Upper lobe of right lung (tissue), 1 donor: ENCODE data around the gene GSTM4. TPM values are rescaled to one million over a fixed set of nuclear protein-coding genes. Genes with fewer than 3 reads are reported as not detected.

ENCODE experiments used
- ATAC-seq: fragments of 200-7000 bp; cut with Tn5 transposase; one replicate; pipeline ENCODE4 v1.9.1; 2020; ENCODE audit warnings: mild to moderate bottlenecking, moderate library complexity
- DNase-seq: peaks from one replicate; pipeline ENCODE4 v3.0.0-alpha.2; 2020
- H3K27ac ChIP-seq: fragments of 200-600 bp; one replicate; pipeline ENCODE4 v1.8.0; 2022
- H3K27me3 ChIP-seq: fragments of 200-600 bp; one replicate; pipeline ENCODE4 v1.8.0; 2022; ENCODE audit warnings: mild to moderate bottlenecking
- H3K36me3 ChIP-seq: fragments of 200-600 bp; one replicate; pipeline ENCODE4 v1.8.0; 2022
- H3K4me1 ChIP-seq: fragments of 200-600 bp; one replicate; pipeline ENCODE4 v1.8.0; 2022
- H3K4me3 ChIP-seq: fragments of 200-600 bp; one replicate; pipeline ENCODE4 v1.8.0; 2022; ENCODE audit warnings: mild to moderate bottlenecking
- H3K9me3 ChIP-seq: fragments of 200-600 bp; one replicate; pipeline ENCODE4 v1.8.0; 2022
- intact Hi-C: fragments of 100-400 bp; cut with DNase I; formaldehyde crosslinking; loops from one replicate; pipeline ENCODE4 v1.11.0; 2022
- total RNA-seq: library from RNA; stranded (reverse); fragmentation: NEBNext Ultra II Directional; extraction: Animal tissue kit (Norgen Biotek cat#: 25700); gene quantifications from one replicate; pipeline ENCODE4 v1.2.1, GENCODE V29; 2021
- TF ChIP-seq, protein P1 (sequence below): fragments of 200-600 bp; IDR thresholded peaks from one replicate; pipeline ENCODE4 v1.8.0; 2022; ENCODE audit warnings: antibody characterized with exemption
- donor health status: DM: no; HTN: yes; CAD: no; lungs with severe emphysema.

GSTM4 gene
- total RNA-seq, 1 donor from 2014 or later = 17.2 TPM

DNA sequence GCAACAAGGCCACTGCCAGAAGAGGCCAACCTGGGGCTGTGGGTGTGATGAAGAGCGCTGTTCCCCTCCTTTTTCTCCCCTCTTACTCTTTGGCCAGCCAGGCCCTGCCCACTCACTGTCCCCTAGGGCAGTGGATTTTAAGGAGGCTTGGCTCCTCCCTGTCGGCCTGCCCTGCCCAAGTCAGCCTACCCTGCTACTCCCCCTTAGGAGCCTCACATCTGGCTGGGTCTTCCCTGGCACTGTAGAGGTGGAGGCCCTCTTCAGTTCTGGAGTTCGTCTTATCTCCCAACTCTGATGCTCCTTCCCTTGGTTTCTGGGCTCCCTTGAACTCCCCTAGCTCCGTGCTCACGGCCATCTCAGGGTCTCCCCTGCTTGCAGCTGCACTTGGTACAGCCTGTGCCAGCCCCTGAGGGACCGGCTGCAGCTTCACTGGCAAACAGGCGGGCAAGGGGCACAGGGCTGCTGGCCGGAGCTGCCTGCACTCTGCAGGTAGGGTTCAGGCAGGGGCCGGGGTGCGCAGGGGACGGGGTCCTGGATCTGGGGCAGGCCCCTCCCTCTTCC is 32.2 kb upstream of the GSTM4 start:
- H3K36me3 ChIP-seq = peaks cover 24% of the 10 kb centered on the region
- DNase-seq (no peak), ATAC-seq (no peak)
- no peaks in the 10 kb centered on the region for H3K9me3 ChIP-seq
- no peak overlapping the region for H3K27ac ChIP-seq
- peaks cover 40% of the 10 kb centered on the region for H3K4me1 ChIP-seq
- no peaks in the 10 kb centered on the region for H3K27me3 ChIP-seq
- H3K4me3 ChIP-seq = no peak overlapping the region
- TF ChIP-seq, protein P1, sequence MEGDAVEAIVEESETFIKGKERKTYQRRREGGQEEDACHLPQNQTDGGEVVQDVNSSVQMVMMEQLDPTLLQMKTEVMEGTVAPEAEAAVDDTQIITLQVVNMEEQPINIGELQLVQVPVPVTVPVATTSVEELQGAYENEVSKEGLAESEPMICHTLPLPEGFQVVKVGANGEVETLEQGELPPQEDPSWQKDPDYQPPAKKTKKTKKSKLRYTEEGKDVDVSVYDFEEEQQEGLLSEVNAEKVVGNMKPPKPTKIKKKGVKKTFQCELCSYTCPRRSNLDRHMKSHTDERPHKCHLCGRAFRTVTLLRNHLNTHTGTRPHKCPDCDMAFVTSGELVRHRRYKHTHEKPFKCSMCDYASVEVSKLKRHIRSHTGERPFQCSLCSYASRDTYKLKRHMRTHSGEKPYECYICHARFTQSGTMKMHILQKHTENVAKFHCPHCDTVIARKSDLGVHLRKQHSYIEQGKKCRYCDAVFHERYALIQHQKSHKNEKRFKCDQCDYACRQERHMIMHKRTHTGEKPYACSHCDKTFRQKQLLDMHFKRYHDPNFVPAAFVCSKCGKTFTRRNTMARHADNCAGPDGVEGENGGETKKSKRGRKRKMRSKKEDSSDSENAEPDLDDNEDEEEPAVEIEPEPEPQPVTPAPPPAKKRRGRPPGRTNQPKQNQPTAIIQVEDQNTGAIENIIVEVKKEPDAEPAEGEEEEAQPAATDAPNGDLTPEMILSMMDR = no peak
- intact Hi-C loops = no loop called here

DNA sequence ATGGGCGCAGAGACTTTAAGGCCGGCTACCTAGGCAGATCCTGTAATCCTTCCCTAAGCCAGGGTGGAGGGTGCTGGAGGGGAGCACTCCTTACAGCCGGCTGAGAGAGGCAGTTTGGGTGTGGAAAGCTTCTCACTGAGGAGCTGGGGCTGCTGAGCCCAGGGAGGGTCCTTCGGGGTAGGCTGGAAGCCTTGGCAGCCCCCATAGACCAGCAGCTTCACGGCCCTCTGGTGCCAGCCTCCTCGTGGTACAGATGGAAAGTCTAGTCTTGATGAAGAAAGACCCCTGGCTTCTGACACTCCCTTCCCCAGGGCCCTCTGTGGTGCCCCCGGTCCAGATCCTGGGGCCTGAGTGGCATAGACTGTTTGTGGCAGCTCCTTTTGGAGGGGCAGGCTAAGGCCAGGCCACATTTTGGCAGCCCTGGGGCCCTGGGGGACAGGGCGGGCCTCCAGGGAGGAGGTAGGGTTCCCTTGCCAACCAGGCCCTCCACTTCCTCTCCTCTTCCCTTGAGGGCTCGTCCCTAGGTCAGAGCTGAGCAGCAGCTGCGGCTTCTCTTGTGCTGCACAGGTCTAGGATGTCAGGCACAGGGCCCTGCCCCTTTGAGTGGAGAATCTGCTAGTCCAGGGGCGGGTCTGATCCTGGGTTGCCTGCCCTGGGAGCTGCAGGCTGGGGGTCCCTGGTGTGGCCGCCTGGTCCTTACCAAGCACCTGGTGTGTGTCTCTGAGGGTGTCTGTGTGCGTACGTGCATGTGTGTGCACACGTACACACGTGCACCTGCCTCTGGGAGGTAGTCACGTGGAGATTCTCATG is 31.5 kb upstream of the GSTM4 start:
- Histone ChIP-seq H3K27me3 (no peaks in the 10 kb centered on the region), H3K27ac (no peak overlapping the region), H3K36me3 (peaks cover 31% of the 10 kb centered on the region), H3K4me3 (no peak overlapping the region), H3K4me1 (peaks cover 33% of the 10 kb centered on the region), H3K9me3 (no peaks in the 10 kb centered on the region)
- intact Hi-C loops = no loop called here
- TF ChIP-seq, protein P1 = no peak
- DNase-seq = no peak
- ATAC-seq = no peak

- H3K4me1 ChIP-seq = peaks cover 33% of the 10 kb centered on the region
- DNase-seq (no peak), ATAC-seq (no peak)
- H3K36me3 ChIP-seq = peaks cover 35% of the 10 kb centered on the region
- no peak overlapping the region for H3K27ac ChIP-seq
- no peaks in the 10 kb centered on the region for H3K9me3 ChIP-seq
- H3K27me3 ChIP-seq = no peaks in the 10 kb centered on the region
- intact Hi-C loops = no loop called here
- H3K4me3 ChIP-seq = no peak overlapping the region
- TF ChIP-seq, protein P1 = no peak
These were observed 30.7 kb upstream of the GSTM4 start for GRCh38 chr1:109625176-109625575.

GRCh38 chr1:109625601-109626560 is 30.0 kb upstream of the GSTM4 start:
- Histone ChIP-seq H3K4me1 (peaks cover 33% of the 10 kb centered on the region), H3K4me3 (no peak overlapping the region), H3K27ac (no peak overlapping the region), H3K9me3 (no peaks in the 10 kb centered on the region), H3K27me3 (no peaks in the 10 kb centered on the region), H3K36me3 (peaks cover 38% of the 10 kb centered on the region)
- TF ChIP-seq, protein P1 = no peak
- ATAC-seq = no peak
- no peak for DNase-seq
- intact Hi-C loops = no loop called here

GRCh38 chr1:109626682-109627408 is 29.1 kb upstream of the GSTM4 start:
- Histone ChIP-seq H3K4me1 (peaks cover 27% of the 10 kb centered on the region), H3K27me3 (no peaks in the 10 kb centered on the region), H3K36me3 (peaks cover 47% of the 10 kb centered on the region), H3K9me3 (no peaks in the 10 kb centered on the region), H3K4me3 (no peak overlapping the region), H3K27ac (no peak overlapping the region)
- TF ChIP-seq, protein P1 = no peak
- DNase-seq = no peak
- no peak for ATAC-seq
- intact Hi-C loops = no loop called here
